K562 (cell line): ENCODE results near the gene LSP1. TPM values are rescaled to one million over a fixed set of nuclear protein-coding genes. Genes with fewer than 3 reads are reported as not detected.

Source experiments
- ATAC-seq: fragments of 200-7000 bp; cut with Tn5 transposase; 3 replicates; pipeline ENCODE4 v1.9.1; 2020; ENCODE audit warnings: moderate library complexity
- BruUV-seq: library from RNA; stranded (reverse); fragments of 400-500 nt; replicated peaks from 2 replicates; lab custom pipeline; 2021; lab: Mats Ljungman, UMichigan
- CTCF ChIA-PET: fragments of 300-600 bp; formaldehyde crosslinking; extraction: SDS; loops from one replicate; lab custom pipeline; 2021; ENCODE audit warnings: low intra/inter-chr PET ratio; lab: Yijun Ruan, JAX
- POLR2A ChIA-PET: fragments of 300-600, 350-650 bp; sonication (Branson Sonifier 250); formaldehyde crosslinking; extraction: SDS; loops from one replicate; lab custom pipeline; 2021; ENCODE audit warnings: antibody characterized with exemption, inconsistent platforms; lab: Yijun Ruan, JAX
- DNase-seq, 4 experiments: peaks; one replicate each; pipeline versions ENCODE4 v3.0.0 to v3.0.0-alpha.2; 2011 to 2018; ENCODE audit warnings: low spot score in 3 of 4, mixed read lengths in 3 of 4; ENCODE audit errors: extremely low read depth in 1 of 4
- FAIRE-seq: peaks from 2 replicates; lab custom pipeline; 2011; peaks lifted over from hg19 to GRCh38; lab: Jason Lieb, UNC
- H2AFZ ChIP-seq: 2 replicates; pipeline ENCODE4 v1.6.0; 2011; ENCODE audit warnings: low read depth, low read length, control low read depth, inconsistent platforms
- H3K27ac ChIP-seq: fragments of 200-600 bp; 3 replicates; pipeline ENCODE4 v1.8.0; 2011; ENCODE audit warnings: low read depth, mild to moderate bottlenecking, control low read depth, inconsistent platforms, low read length, moderate library complexity, mixed read lengths; ENCODE audit errors: extremely low read depth
- H3K27me3 ChIP-seq, 2 experiments: fragments of 300-600 bp in 1 of 2; 2 replicates in 1 of 2; 3 replicates in 1 of 2; pipeline versions ENCODE4 v1.6.0 to v1.8.0; 2011; ENCODE audit warnings: inconsistent platforms in 2 of 2, low read length in 2 of 2, mild to moderate bottlenecking in 1 of 2, mixed read lengths in 1 of 2, moderate library complexity in 1 of 2; ENCODE audit not compliant: control insufficient read depth in 2 of 2, insufficient read depth in 2 of 2
- H3K36me3 ChIP-seq: fragments of 300-600 bp; 3 replicates; pipeline ENCODE4 v1.8.0; 2011; ENCODE audit warnings: mild to moderate bottlenecking, low read length, inconsistent platforms; ENCODE audit not compliant: control insufficient read depth, insufficient read depth
- H3K4me1 ChIP-seq, 2 experiments: fragments of 200-600 bp in 1 of 2; replicated peaks in 1 of 2; 2 replicates in 1 of 2; 3 replicates in 1 of 2; pipeline versions ENCODE4 v1.5.1 to v1.8.0; 2011; ENCODE audit warnings: inconsistent platforms in 2 of 2, low read length in 2 of 2, mild to moderate bottlenecking in 1 of 2, mixed read lengths in 1 of 2, moderate library complexity in 1 of 2; ENCODE audit not compliant: control insufficient read depth in 2 of 2, insufficient read depth in 2 of 2
- H3K4me2 ChIP-seq: 2 replicates; pipeline ENCODE4 v1.6.1; 2011; ENCODE audit warnings: low read length, control low read depth, inconsistent platforms, mixed read lengths; ENCODE audit not compliant: insufficient read depth
- H3K4me3 ChIP-seq: fragments of 200-600 bp; sonication (generic), shearing (Covaris generic); 2 replicates; pipeline ENCODE4 v1.5.1; 2016; ENCODE audit warnings: control low read depth, inconsistent platforms
- H3K79me2 ChIP-seq: fragments of 200-600 bp; 3 replicates; pipeline ENCODE4 v1.8.0; 2011; ENCODE audit warnings: low read length, inconsistent platforms; ENCODE audit not compliant: control insufficient read depth, insufficient read depth
- H3K9ac ChIP-seq, 2 experiments: 2 replicates each; pipeline versions ENCODE4 v1.6.0 to v1.6.1; 2011; ENCODE audit warnings: low read depth in 2 of 2, low read length in 2 of 2, control low read depth in 1 of 2, inconsistent platforms in 1 of 2, mild to moderate bottlenecking in 1 of 2, mixed read lengths in 1 of 2; ENCODE audit not compliant: insufficient read depth in 1 of 2
- H3K9me1 ChIP-seq: one replicate; pipeline ENCODE4 v1.6.0; 2011; ENCODE audit warnings: inconsistent platforms, mild to moderate bottlenecking, low read length, moderate library complexity; ENCODE audit not compliant: control insufficient read depth, insufficient read depth
- H3K9me3 ChIP-seq: replicated peaks from 2 replicates; pipeline ENCODE4 v1.5.1; 2011; ENCODE audit warnings: low read depth, low read length, inconsistent platforms; ENCODE audit not compliant: control insufficient read depth, insufficient read depth
- H4K20me1 ChIP-seq: replicated peaks from 2 replicates; pipeline ENCODE4 v1.6.1; 2011; ENCODE audit warnings: low read length, inconsistent platforms, mixed read lengths; ENCODE audit not compliant: control insufficient read depth, insufficient read depth
- BRF1 ChIP-seq: IDR thresholded peaks from 3 replicates; pipeline ENCODE4 v1.6.1; 2011; ENCODE audit warnings: borderline replicate concordance, mild to moderate bottlenecking; ENCODE audit not compliant: insufficient read length; ENCODE audit errors: extremely low read depth
- E2F8 ChIP-seq: fragments of 450-650 bp; IDR thresholded peaks from 2 replicates; pipeline ENCODE4 v1.7.1; 2018; ENCODE audit warnings: mild to moderate bottlenecking, low read depth; ENCODE audit not compliant: partially characterized antibody
- HMGXB4 ChIP-seq: sonication (generic); formaldehyde crosslinking; IDR thresholded peaks from 2 replicates; pipeline ENCODE4 v1.8.1; 2023; ENCODE audit warnings: mild to moderate bottlenecking, missing genetic modification reagents
- KLF16 ChIP-seq: IDR thresholded peaks from 2 replicates; pipeline ENCODE4 v1.6.1; 2016; ENCODE audit warnings: antibody characterized with exemption
- LEF1 ChIP-seq: fragments of 450-650 bp; IDR thresholded peaks from 2 replicates; pipeline ENCODE4 v1.6.1; 2016; ENCODE audit warnings: mild to moderate bottlenecking
- NR3C1 ChIP-seq: sonication (generic); formaldehyde crosslinking; IDR thresholded peaks from 2 replicates; pipeline ENCODE4 v1.8.1; 2022; ENCODE audit warnings: missing genetic modification reagents
- SMAD4 ChIP-seq: fragments of 250-450 bp; sonication (Bioruptor Pico); conservative IDR thresholded peaks from 2 replicates; pipeline ENCODE4 v1.8.0; 2021; ENCODE audit warnings: inconsistent platforms, mild to moderate bottlenecking, moderate library complexity
- VEZF1 ChIP-seq: fragments of 200-800 bp; sonication (Bioruptor generic); IDR thresholded peaks from 2 replicates; pipeline ENCODE4 v1.6.1; 2017; ENCODE audit warnings: missing genetic modification characterization, missing compliant biosample characterization
- ZFP91 ChIP-seq: sonication (generic); formaldehyde crosslinking; IDR thresholded peaks from 2 replicates; pipeline ENCODE4 v1.8.0; 2022; ENCODE audit warnings: mild to moderate bottlenecking, missing genetic modification reagents
- WGBS: fragments of 100-300 bp; shearing (Covaris generic); methylation state at CpG from one replicate; pipeline ENCODE4 v1.1.6; 2016; ENCODE audit warnings: low coverage, mixed read lengths; ENCODE audit not compliant: insufficient coverage; ENCODE audit errors: missing lambda C conversion rate; 5-methylcytosine and 5-hydroxymethylcytosine counted together
- in situ Hi-C: fragments of 300-500 bp; cut with MboI; formaldehyde crosslinking; loops from 4 replicates; pipeline ENCODE4 v1.15.0; 2018; ENCODE audit warnings: inconsistent platforms, mixed read lengths
- intact Hi-C: fragments of 100-400 bp; cut with micrococcal nuclease; formaldehyde crosslinking; loops from 2 replicates; pipeline ENCODE4 v1.14.2; 2022
- polyA plus RNA-seq, 8 experiments: library from polyadenylated mRNA; depleted of rRNA in 4 of 8; stranded (reverse) in 5 of 8; unstranded in 3 of 8; fragments of >200 nt; fragmentation: Nextera tagmentation in 2 of 8; fragmentation: Illumina TruSeq in 1 of 8; extraction: Ambion mirVana in 2 of 8; extraction: Trizol in 1 of 8; gene quantifications; 2 replicates each; pipeline versions ENCODE4 v1.2.1 to v1.2.3, GENCODE V29; 2011 to 2014; ENCODE audit warnings: inconsistent platforms in 1 of 8, missing spikeins in 1 of 8
- total RNA-seq, 7 experiments: library from RNA; depleted of rRNA in 6 of 7; stranded (reverse); fragments of >200 nt in 6 of 7; fragmentation: Illumina TruSeq in 2 of 7; extraction: Trizol in 2 of 7; gene quantifications; 2 replicates each; pipeline versions ENCODE4 v1.2.1 to v1.2.3, GENCODE V29; 2011 to 2021; ENCODE audit warnings: low replicate concordance in 1 of 7

Gene LSP1
- total and polyA plus RNA-seq, 9 of the 15 experiments (the other 6 are each of a cell fraction or from before 2014, with no cell fraction given), result 0.08 to 2.9 (median 0.65) TPM; not detected in 2

GRCh38 chr11:1883346-1884302 is 30.7 kb downstream of the LSP1 start (continued):
- TF ChIP-seq BRF1, result no peak
- TF ChIP-seq VEZF1 (CRISPR knock-in tag), result no peak

- no peak for DNase-seq
- TF ChIP-seq NR3C1 (CRISPR knock-in tag) (no peak), KLF16 (no peak), E2F8 (no peak), LEF1 (no peak), SMAD4 (CRISPR knock-in tag) (no peak), HMGXB4 (CRISPR knock-in tag) (no peak), ZFP91 (CRISPR knock-in tag) (no peak)
- TF ChIP-seq, all 486 proteins: peak for 0
- Histone ChIP-seq H3K4me2 (no peak overlapping the region), H3K9me1 (no peaks in the 10 kb centered on the region), H3K27me3 (peaks cover 3 to 52% of the 10 kb centered on the region in 2 experiments; a peak in 4 of 5 replicates), H3K36me3 (no peaks in the 10 kb centered on the region), H3K9ac (no peak overlapping the region), H3K4me1 (peaks cover 0 to 26% of the 10 kb centered on the region in 2 experiments; a peak in 1 of 5 replicates), H2AFZ (no peak overlapping the region), H4K20me1 (peaks cover 7% of the 10 kb centered on the region; the same call in 1 of the 2 replicates), H3K4me3 (no peak overlapping the region), H3K79me2 (no peaks in the 10 kb centered on the region), H3K9me3 (no peaks in the 10 kb centered on the region), H3K27ac (no peak overlapping the region)
- intact Hi-C loops (no loop called here), in situ Hi-C loops (loop anchor here (5.0 kb wide), 1 partner anchor 33 kb away; the partner anchor contains the start of gene TNNT3)
- FAIRE-seq, result no peak
- BruUV-seq, result no TSS peak
- CTCF ChIA-PET, result interaction anchor here (6.5 kb wide), 1 partner anchor 117 kb away, joined by 93 read pairs; the partner anchor contains the start of gene H19
- no peak for ATAC-seq
- 3% methylated on average over 5 of the region's 5 CpGs for WGBS
- POLR2A ChIA-PET, result interaction anchor here (0.5 kb wide), 1 partner anchor 225 kb away, joined by 3 read pairs; no protein-coding TSS in a partner anchor
Observed at GRCh38 chr11:1884303-1884700, 31.4 kb downstream of the LSP1 start.
